H1 (cell line): ENCODE results near the gene NAT9. TPM values are rescaled to one million over a fixed set of nuclear protein-coding genes. Genes with fewer than 3 reads are reported as not detected.

Source experiments
- CBX8 ChIP-seq: fragments of 300-800, 300-1000 bp; sonication (generic); IDR thresholded peaks from 2 replicates; pipeline ENCODE4 v1.7.1; 2016; ENCODE audit warnings: low read depth, low read length, borderline replicate concordance
- EGR1 ChIP-seq: IDR thresholded peaks from 2 replicates; pipeline ENCODE4 v1.6.1; 2011; ENCODE audit warnings: low read depth, low read length, borderline replicate concordance
- EP300 ChIP-seq, 2 experiments: IDR thresholded peaks; 1 replicate in 1 of 2; 2 replicates in 1 of 2; pipeline ENCODE4 v1.6.1; 2011 to 2012; ENCODE audit warnings: low read depth in 2 of 2, low read length in 2 of 2, mild to moderate bottlenecking in 2 of 2, borderline replicate concordance in 1 of 2, inconsistent platforms in 1 of 2, moderate library complexity in 1 of 2
- POU5F1 ChIP-seq: IDR thresholded peaks from 2 replicates; pipeline ENCODE4 v1.6.1; 2011; ENCODE audit warnings: low read depth, mild to moderate bottlenecking, low read length, moderate library complexity
- RXRA ChIP-seq: IDR thresholded peaks from 2 replicates; pipeline ENCODE4 v1.6.1; 2011; ENCODE audit warnings: low read depth, mild to moderate bottlenecking, low read length, moderate library complexity; ENCODE audit not compliant: insufficient read depth
- SP2 ChIP-seq: IDR thresholded peaks from 2 replicates; pipeline ENCODE4 v1.6.1; 2012; ENCODE audit warnings: mild to moderate bottlenecking, low read length, inconsistent platforms
- polyA plus RNA-seq, 7 experiments: library from polyadenylated mRNA; depleted of rRNA in 3 of 7; stranded (reverse) in 5 of 7; unstranded in 2 of 7; fragments of >200 nt in 5 of 7; fragments of 200-250 nt in 2 of 7; gene quantifications; 1 replicate in 5 of 7; 2 replicates in 1 of 7; 4 replicates in 1 of 7; pipeline versions ENCODE4 v1.2.1 to v1.2.3, GENCODE V29; 2011 to 2013; ENCODE audit warnings: missing spikeins in 2 of 7, mixed read lengths in 2 of 7
- total RNA-seq: library from RNA; stranded (reverse); fragmentation: NEBNext Ultra II Directional; extraction: Animal tissue kit (Norgen Biotek cat#: 25700); gene quantifications from 2 replicates; pipeline ENCODE4 v1.2.1, GENCODE V29; 2021
- TF ChIP-seq, protein P1 (sequence below), 3 experiments: IDR thresholded peaks; 1 replicate in 2 of 3; 2 replicates in 1 of 3; pipeline versions ENCODE4 v1.5.1 to v1.6.1; 2011; ENCODE audit warnings: low read length in 3 of 3, mild to moderate bottlenecking in 3 of 3, inconsistent platforms in 2 of 3, low read depth in 1 of 3, moderate library complexity in 1 of 3; ENCODE audit not compliant: insufficient read depth in 1 of 3; ENCODE audit errors: control extremely low read depth in 1 of 3

Gene NAT9
- total and polyA plus RNA-seq, 2 of the 8 experiments (the other 6 are each of a cell fraction or from before 2014, with no cell fraction given) = 32.3 to 42.7 TPM

DNA sequence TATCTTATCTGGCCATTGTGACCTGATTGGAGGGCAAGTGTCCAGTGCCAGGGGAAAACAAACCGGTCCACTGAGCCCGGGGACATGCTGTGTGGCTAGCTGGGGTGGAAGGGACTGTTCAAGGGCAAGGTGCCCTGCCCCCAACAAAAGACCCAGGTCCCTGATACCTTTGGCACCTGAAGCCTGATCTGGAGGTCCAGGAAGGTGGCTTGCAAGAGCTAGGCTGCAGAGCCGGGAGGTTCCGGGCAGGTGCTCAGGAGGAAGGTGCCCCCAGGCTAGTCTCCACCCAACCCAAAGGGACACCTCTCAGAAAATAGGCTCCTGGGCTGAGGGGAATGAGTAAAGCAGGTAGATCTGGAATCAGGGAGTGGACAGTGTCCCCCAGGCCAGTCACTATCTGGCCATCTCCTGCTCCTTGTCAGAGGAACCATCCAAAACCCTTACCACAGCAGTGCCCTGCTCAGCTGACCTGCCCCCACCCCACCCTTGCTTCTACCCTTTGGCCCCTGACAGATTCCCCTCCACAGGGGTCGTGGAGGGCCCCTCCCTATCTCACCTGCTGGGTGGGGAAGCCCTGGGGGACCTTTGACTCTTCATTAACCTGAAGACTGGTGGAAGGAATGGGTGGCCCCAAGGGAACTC lies 6.2 kb downstream of the NAT9 start (continued):
- TF ChIP-seq EP300 (IDR thresholded peaks at IDR 0.05; ENCODE audit: borderline replicate concordance in 1 of 2, low read depth in 2 of 2, low read length in 2 of 2) = no peak
- TF ChIP-seq, protein P1, sequence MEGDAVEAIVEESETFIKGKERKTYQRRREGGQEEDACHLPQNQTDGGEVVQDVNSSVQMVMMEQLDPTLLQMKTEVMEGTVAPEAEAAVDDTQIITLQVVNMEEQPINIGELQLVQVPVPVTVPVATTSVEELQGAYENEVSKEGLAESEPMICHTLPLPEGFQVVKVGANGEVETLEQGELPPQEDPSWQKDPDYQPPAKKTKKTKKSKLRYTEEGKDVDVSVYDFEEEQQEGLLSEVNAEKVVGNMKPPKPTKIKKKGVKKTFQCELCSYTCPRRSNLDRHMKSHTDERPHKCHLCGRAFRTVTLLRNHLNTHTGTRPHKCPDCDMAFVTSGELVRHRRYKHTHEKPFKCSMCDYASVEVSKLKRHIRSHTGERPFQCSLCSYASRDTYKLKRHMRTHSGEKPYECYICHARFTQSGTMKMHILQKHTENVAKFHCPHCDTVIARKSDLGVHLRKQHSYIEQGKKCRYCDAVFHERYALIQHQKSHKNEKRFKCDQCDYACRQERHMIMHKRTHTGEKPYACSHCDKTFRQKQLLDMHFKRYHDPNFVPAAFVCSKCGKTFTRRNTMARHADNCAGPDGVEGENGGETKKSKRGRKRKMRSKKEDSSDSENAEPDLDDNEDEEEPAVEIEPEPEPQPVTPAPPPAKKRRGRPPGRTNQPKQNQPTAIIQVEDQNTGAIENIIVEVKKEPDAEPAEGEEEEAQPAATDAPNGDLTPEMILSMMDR (IDR thresholded peaks at IDR 0.05; ENCODE audit: control extremely low read depth in 1 of 3, insufficient read depth in 1 of 3, low read depth in 1 of 3, low read length in 3 of 3) = no peak
- TF ChIP-seq CBX8 = no peak
- no peak for TF ChIP-seq RXRA
- TF ChIP-seq SP2 = no peak
- TF ChIP-seq EGR1 = no peak
- TF ChIP-seq POU5F1 = no peak
